AG08395 (cell line): ENCODE measurements around the gene DUSP6.

Experiments used
- DNase-seq: peaks from one replicate; pipeline ENCODE4 v3.0.0; 2012; ENCODE audit warnings: mixed read lengths, low spot score

DUSP6 gene

DNA sequence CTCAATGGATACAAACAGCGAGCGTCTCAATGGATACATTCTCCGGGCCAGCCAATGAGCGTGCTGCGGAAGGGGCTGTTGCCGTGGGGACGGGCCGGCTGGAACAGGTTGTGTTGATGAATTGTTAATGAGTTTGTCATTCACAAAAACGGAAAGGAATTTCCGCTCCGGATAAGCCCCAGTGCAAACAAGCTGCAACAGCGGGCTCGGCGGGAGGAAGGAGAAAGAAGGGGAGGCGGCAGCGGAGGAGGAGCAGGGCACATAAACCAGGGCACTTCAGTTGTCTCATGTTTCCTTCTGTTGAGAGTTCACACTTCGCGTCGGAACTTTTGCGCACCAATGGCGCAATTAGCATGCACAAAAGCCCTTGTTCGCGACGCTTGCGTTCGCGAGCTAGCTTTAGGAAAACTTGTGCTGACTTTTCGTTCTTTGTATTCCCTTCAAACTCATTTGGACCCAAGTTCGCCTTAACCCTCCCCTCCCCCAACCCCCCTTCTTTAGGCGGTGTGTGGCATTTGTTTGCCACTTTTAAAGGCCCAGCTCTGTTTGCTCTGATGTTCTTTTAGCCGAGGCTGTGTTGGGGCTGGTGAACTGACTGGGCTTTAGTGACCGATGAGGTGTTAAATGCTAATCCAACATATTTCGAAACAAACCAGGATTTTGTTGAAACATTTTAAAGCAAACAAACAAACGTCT lies at the start of gene DUSP6:
Gene DUSP6, minus strand, starts transcription at position 10 of the 696 bp plus-strand sequence. CDS start 462 bp downstream, outside the sequence.
- DNase-seq: peak; percentile 96

DNA sequence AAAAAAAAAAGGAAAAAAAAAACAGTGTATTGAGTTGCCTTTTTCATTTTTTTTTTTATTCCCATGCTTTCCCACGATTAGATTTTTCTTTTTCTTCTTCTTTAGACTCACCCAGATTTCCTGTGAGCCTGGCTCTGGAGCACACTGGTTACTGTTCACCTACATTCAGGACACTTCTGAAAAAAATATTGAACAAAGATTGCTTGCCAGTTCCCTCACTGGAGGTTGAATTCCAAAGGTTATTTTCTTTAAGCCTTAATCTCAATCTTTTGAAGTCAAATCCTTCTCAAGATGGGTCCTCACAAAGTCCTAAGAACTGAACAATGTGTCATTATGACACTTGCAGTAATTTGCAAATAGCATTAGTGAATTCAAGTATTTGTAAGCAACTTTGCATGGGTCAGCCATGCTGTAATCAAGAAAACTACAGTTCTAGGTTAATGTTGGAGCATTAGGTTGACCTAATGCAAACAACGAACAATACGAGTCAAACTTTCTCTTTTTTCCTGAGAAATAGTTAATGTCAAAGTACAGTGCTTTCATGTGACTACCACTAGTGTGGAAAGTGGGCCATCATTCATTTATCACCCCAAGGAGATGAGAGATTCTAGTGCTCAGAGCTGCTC lies 49.2 kb upstream of the DUSP6 start:
- DNase-seq: no peak

DNA sequence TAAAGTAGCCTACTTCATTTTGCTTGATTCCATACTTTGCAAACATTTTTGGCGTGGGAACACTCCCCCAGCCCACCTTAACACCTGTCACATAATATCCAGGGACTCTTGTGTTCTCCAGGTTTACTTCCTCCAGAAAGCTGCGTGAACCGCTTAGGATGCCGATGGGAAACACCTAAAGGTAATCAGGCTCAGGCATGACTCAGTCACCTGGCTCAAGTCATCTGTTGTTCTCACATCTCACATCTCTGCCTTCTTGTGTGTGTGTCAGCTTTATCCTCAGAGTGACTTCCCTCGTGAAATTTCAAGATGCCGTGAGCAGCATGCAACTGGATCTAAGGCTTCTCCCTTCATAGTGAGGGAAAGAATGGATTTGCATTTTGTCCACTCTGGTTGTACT lies 48.1 kb upstream of the DUSP6 start:
- no peak for DNase-seq

- DNase-seq: no peak
Measured at GRCh38 chr12:89395712-89396111, 43.4 kb upstream of the DUSP6 start.

- DNase-seq: no peak
Measured at GRCh38 chr12:89393551-89394121, 41.3 kb upstream of the DUSP6 start.

GRCh38 chr12:89392391-89392790 lies 40.1 kb upstream of the DUSP6 start:
- DNase-seq: no peak

GRCh38 chr12:89391726-89392336 lies 39.5 kb upstream of the DUSP6 start:
- DNase-seq: no peak

DNA sequence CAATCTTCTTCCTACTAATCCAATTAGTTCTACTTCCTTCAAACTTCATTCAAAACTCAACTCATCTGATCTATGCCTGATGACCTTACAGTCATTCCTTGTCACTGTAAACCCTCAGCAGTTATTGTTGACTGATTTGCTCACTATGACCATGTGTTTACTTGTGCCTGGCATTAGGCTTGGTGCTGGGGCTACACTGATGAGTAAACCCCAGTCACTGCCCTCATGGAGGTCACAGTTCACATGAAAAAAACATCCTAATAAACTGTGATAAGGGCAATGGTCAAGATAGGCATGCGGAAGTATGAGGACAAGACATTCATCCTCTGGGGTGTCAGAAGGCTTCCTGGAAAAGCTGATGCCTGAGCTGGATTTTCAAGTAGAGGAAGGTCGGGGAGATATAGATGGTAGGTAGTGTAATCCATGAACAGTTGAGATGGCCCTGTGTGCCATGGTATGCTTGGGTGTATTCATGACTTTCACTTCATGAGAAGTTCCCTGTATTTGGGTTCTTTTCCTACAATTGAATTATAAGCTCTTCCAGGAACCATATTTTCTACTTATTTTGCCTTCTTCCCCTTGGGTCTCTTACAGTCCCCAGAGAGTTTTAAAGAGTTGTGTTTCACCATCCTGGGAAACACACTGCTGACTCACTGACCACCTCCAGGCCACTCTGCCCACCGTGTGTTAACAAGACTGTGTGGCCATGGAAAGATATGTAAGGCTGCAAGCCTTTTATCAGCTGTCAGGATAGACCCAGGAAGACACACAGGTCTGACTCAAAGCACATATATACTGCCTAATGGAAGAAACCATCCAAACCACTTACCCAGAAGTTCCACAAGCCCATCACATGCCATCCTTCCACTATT lies 38.7 kb upstream of the DUSP6 start:
- DNase-seq: peak; percentile 32

GRCh38 chr12:89389755-89390661 lies 37.7 kb upstream of the DUSP6 start:
- DNase-seq: no peak

DNA sequence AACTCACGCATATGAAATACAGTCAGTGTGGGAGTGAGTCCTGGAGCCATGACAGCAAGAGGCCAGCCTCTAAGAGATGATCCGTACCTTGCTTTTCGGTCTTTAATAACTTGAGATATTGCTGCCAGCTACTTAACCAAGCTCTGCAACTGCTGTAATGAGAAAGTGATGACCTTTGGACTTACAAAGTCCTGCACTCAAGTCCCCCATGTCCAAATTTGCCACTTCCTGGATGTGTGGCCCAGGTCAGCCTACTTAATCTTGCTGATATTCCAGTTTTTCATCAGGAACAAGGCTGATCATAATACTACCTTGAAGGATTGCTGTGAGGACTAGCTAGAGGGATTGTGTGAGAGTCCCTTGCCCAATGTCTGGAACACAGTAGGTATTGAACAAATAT lies 33.8 kb upstream of the DUSP6 start:
- DNase-seq: no peak

DNA sequence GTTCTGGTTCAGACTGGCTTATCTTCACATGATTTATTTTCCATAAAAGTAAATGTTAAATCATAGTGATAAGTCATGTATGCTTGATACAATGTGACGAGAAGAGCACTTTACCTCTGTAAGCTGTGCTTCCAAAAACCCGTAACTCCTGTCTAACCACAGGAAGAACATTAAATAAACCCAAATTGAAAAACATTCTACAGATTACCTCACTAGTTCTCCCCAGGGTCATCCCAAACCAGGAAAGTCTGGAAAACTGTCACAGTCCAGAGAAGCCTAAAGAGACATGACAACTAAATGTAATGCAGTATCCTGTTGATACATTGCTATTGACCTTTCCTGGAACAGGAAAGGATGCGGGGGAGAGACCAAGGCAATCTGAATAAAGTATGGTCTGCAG lies 32.5 kb upstream of the DUSP6 start:
- DNase-seq: no peak

DNA sequence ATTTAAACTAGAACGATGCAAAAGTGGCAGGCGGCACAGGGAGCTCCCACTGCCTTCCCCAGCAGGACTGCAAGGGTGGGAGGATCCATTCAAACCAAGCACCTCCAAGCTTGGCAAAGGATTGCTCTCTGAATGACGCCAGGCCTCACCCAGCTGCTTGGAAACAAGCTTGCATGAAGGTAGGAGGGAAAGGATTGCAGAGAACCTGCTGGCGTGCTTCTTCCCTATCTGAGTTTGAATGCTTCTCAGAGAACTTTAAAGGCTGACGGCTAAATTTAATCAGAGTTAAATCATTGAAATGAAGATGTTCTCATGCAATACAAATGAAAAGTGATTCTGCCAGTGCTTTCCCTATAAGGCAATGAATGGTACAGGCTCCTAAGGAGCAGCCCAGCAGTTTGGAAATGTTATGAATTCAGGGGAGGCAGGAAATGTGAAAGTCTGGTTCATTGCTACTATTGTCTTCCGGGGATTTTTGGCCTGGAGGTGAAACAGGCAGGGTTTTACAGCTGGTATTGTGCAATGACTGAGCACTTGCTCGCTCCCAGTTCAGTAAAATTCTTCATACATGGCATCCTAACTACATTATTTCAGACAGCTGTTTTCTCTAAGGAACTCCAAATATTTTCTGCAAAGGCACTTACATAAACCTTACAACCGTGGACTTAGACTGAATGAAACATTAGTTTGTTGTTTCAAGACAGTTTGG lies 31.9 kb upstream of the DUSP6 start:
- DNase-seq: peak; percentile 80

- peak; percentile 11 for DNase-seq
Measured at GRCh38 chr12:89383235-89384049, 31.1 kb upstream of the DUSP6 start.

DNA sequence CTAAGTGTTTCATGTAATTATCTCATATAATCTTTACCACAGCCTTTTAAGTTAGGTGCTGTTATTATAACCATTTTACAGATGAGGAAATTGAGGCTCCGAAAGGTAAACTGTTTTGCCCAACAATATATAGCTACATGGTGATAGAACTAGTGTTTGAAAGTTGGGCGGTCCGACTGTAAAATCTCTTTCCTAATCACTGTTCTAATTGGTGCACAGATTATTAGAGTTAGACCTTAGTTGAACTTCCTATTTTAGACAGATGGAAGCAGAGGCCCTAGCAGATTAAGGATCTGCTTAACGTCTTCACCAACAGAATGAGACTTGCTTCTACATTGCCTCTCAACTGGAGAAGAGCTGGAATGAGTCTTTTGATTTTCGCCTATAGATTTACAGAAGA lies 30.0 kb upstream of the DUSP6 start:
- no peak for DNase-seq

- no peak for DNase-seq
Measured at GRCh38 chr12:89379839-89380467, 27.7 kb upstream of the DUSP6 start.

DNA sequence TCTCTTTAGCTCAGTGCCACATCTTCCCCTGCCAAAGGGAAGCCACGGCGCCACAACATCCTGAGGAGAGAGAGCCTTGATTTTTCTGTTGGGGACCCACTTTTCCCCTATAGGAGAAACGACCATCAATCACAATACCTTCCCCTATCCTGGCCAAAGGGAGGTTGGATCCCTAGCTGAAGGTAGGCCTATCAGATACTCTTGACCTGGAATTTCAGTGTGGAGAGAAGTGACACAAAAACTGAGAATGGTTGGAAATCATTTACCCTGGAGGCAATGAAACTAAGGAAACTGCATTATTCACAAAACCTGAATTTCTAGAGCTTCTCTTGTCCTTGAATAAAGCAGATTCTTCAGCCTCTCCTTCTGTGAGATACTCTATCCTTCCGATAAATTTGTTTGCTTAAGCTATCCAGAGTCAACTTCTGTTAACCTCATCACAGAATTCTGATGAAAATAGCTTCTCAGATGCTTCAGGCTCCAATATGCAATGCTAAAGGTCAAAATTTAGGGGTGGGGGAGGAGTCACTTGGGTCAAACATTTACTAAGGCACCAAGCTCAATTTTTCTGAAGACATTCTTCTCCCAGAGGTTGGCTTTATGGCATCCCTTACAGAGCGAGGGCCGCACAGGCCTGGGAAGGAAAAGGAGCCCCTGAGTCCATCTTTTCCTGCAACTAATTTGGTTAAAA lies 27.0 kb upstream of the DUSP6 start:
- DNase-seq: no peak

DNA sequence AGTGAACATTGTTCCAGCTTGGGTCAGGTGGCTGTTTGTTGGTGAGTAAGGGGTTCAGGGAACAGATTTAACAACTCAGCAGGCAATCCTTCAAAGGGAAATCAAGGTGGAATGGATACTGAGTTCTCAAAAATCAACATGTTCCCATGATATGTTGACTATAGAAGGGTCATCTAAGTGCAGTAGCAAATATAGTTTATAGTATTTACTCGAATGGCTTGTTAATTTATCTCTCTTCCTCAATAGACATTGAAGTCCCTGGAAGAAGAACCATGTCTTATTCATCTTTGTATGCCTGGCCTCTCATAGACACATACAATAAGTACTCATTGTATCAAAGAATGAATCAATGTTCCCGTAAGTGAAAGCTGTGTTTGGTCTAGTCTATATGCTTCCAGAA lies 24.5 kb upstream of the DUSP6 start:
- no peak for DNase-seq

GRCh38 chr12:89376202-89376529 lies 23.9 kb upstream of the DUSP6 start:
- DNase-seq: no peak
